HEK293T (cell line): ENCODE data around the gene TESK2.

Experiments used
- ARNT ChIP-seq: fragments of 450-650 bp; IDR thresholded peaks from 2 replicates; pipeline ENCODE4 v1.6.1; 2017; ENCODE audit warnings: mild to moderate bottlenecking
- BHLHE40 ChIP-seq: fragments of 450-650 bp; IDR thresholded peaks from 2 replicates; pipeline ENCODE4 v1.6.1; 2016; ENCODE audit warnings: mild to moderate bottlenecking, moderate library complexity, borderline replicate concordance
- CTBP1 ChIP-seq: fragments of 450-650 bp; IDR thresholded peaks from 2 replicates; pipeline ENCODE4 v1.6.1; 2016; ENCODE audit warnings: borderline replicate concordance
- ELF4 ChIP-seq: fragments of 450-650 bp; IDR thresholded peaks from 2 replicates; pipeline ENCODE4 v1.6.1; 2017; ENCODE audit warnings: antibody characterized with exemption
- FOXA1 ChIP-seq: fragments of 450-650 bp; IDR thresholded peaks from 2 replicates; pipeline ENCODE4 v1.6.1; 2016; ENCODE audit warnings: mild to moderate bottlenecking
- FOXK2 ChIP-seq: fragments of 450-650 bp; IDR thresholded peaks from 2 replicates; pipeline ENCODE4 v1.6.1; 2016; ENCODE audit warnings: mild to moderate bottlenecking
- FOXM1 ChIP-seq: fragments of 450-650 bp; IDR thresholded peaks from 2 replicates; pipeline ENCODE4 v1.6.1; 2017; ENCODE audit warnings: mild to moderate bottlenecking, borderline replicate concordance
- L3MBTL2 ChIP-seq: fragments of 450-650 bp; conservative IDR thresholded peaks from 2 replicates; pipeline ENCODE4 v1.6.1; 2016; ENCODE audit warnings: mild to moderate bottlenecking
- LEF1 ChIP-seq: fragments of 450-650 bp; IDR thresholded peaks from 2 replicates; pipeline ENCODE4 v1.6.1; 2017; ENCODE audit warnings: mild to moderate bottlenecking, borderline replicate concordance
- NFRKB ChIP-seq: fragments of 450-650 bp; IDR thresholded peaks from 2 replicates; pipeline ENCODE4 v1.6.1; 2016; ENCODE audit warnings: mild to moderate bottlenecking, moderate library complexity
- SP1 ChIP-seq: fragments of 450-650 bp; IDR thresholded peaks from 2 replicates; pipeline ENCODE4 v1.6.1; 2017
- SUZ12 ChIP-seq: fragments of 450-650 bp; IDR thresholded peaks from 2 replicates; pipeline ENCODE4 v1.6.1; 2016; ENCODE audit warnings: mild to moderate bottlenecking
- TARDBP ChIP-seq: fragments of 450-650 bp; IDR thresholded peaks from 2 replicates; pipeline ENCODE4 v1.6.1; 2016
- ZNF384 ChIP-seq: fragments of 450-650 bp; IDR thresholded peaks from 2 replicates; pipeline ENCODE4 v1.6.1; 2016

DNA sequence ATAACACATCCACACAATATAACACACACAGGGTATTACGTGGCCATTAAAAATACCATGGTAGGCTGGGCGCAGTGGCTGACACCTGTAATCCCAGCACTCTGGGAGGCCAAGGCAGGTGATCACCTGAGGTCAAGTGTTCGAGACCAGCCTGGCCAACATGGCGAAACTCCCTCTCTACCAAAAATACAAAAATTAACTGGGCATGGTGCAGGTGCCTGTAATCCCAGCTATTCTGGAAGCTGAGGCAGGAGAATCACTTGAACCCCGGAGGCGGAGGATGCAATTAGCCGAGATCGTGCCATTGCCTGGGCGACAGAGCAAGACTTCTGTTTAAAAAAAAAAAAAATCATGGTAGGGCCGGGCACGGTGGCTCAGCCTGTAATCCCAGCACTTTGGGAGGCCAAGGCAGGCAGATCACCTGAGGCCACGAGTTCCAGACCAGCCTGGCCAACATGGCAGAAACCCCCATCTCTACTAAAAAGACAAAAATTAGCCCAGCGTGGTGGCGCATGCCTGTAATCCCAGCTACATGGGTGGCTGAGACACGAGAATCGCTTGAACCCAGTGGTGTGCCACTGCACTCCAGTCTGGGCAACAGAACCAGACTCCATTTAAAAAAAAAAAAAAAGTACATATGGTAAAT is 188.3 kb downstream of the TESK2 start:
- TF ChIP-seq SP1 = no peak
- TF ChIP-seq NFRKB = no peak
- no peak for TF ChIP-seq BHLHE40
- no peak for TF ChIP-seq CTBP1
- TF ChIP-seq SUZ12 = no peak
- no peak for TF ChIP-seq ZNF384
- TF ChIP-seq LEF1 = no peak
- TF ChIP-seq L3MBTL2 = no peak
- TF ChIP-seq ELF4 = no peak
- TF ChIP-seq FOXM1 = no peak
- no peak for TF ChIP-seq FOXK2
- no peak for TF ChIP-seq FOXA1
- TF ChIP-seq TARDBP = no peak
- no peak for TF ChIP-seq ARNT
